ENCODE results near the gene LCE3E.

DNA sequence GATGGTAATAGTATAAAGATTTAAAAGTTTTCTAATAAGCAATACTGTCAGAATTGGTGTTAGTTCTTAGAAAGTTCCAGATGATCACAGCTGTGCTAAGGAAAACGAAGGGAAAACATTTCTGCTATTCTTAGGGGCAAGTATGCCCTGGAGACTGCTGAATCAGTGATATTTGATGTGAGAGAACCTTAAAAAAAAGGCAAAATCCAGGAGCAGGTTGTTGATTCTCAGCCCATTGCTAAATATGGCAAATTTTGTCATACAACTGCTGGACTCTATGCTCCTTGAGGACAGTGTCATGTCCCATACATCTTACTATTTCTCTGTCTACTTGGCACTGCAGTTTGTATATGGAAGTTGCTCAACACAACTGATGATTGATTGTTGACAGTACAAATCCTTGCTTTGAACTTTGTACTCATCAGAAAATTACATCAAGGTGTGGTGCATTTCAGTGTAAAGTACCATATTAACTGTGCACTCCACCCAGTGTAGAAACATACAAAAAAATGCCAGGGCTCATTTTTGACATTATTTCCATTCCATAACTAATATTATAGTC lies 41.4 kb downstream of the LCE3E start:
- TF ChIP-seq POLR2A (IDR thresholded peaks at IDR 0.05), result no peak
- TF ChIP-seq, protein P1, sequence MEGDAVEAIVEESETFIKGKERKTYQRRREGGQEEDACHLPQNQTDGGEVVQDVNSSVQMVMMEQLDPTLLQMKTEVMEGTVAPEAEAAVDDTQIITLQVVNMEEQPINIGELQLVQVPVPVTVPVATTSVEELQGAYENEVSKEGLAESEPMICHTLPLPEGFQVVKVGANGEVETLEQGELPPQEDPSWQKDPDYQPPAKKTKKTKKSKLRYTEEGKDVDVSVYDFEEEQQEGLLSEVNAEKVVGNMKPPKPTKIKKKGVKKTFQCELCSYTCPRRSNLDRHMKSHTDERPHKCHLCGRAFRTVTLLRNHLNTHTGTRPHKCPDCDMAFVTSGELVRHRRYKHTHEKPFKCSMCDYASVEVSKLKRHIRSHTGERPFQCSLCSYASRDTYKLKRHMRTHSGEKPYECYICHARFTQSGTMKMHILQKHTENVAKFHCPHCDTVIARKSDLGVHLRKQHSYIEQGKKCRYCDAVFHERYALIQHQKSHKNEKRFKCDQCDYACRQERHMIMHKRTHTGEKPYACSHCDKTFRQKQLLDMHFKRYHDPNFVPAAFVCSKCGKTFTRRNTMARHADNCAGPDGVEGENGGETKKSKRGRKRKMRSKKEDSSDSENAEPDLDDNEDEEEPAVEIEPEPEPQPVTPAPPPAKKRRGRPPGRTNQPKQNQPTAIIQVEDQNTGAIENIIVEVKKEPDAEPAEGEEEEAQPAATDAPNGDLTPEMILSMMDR (IDR thresholded peaks at IDR 0.05), result no peak
- no peak for TF ChIP-seq EP300 (IDR thresholded peaks at IDR 0.05)

Data from tibial nerve (tissue), 4 donors.